H9 (cell line): Measurements from ENCODE around the gene HDLBP. TPM values are rescaled to one million over a fixed set of nuclear protein-coding genes. Genes with fewer than 3 reads are reported as not detected.

Experiments
- DNase-seq: peaks from one replicate; pipeline ENCODE4 v3.0.0-alpha.2; 2017
- H2AFZ ChIP-seq: one replicate; pipeline ENCODE4 v1.6.1; 2013; ENCODE audit warnings: mild to moderate bottlenecking, low read length, control low read depth, moderate library complexity
- H2AK5ac ChIP-seq: 2 replicates; pipeline ENCODE4 v1.6.1; 2013; ENCODE audit warnings: low read length, control low read depth, mixed read lengths; ENCODE audit not compliant: insufficient read length
- H2BK120ac ChIP-seq: one replicate; pipeline ENCODE4 v1.6.1; 2013; ENCODE audit warnings: low read depth, mild to moderate bottlenecking, low read length, control low read depth, inconsistent platforms; ENCODE audit not compliant: poor library complexity, severe bottlenecking
- H2BK12ac ChIP-seq: 2 replicates; pipeline ENCODE4 v1.6.1; 2013; ENCODE audit warnings: low read length, control low read depth, mixed read lengths, low read depth; ENCODE audit not compliant: insufficient read length
- H2BK15ac ChIP-seq: 2 replicates; pipeline ENCODE4 v1.6.1; 2013; ENCODE audit warnings: low read depth, low read length, control low read depth
- H2BK20ac ChIP-seq: one replicate; pipeline ENCODE4 v1.6.1; 2013; ENCODE audit warnings: low read depth, mild to moderate bottlenecking, low read length, control low read depth, inconsistent platforms; ENCODE audit not compliant: poor library complexity, severe bottlenecking
- H2BK5ac ChIP-seq: 2 replicates; pipeline ENCODE4 v1.6.1; 2013; ENCODE audit warnings: low read length, control low read depth, mixed read lengths; ENCODE audit not compliant: insufficient read length
- H3K14ac ChIP-seq: 2 replicates; pipeline ENCODE4 v1.6.1; 2013; ENCODE audit warnings: low read length, control low read depth; ENCODE audit not compliant: insufficient read depth
- H3K18ac ChIP-seq: 2 replicates; pipeline ENCODE4 v1.6.1; 2013; ENCODE audit warnings: low read depth, mild to moderate bottlenecking, mixed read lengths, low read length, control low read depth; ENCODE audit not compliant: insufficient read length
- H3K23ac ChIP-seq: 2 replicates; pipeline ENCODE4 v1.6.1; 2013; ENCODE audit warnings: low read length, control low read depth, mixed read lengths, low read depth; ENCODE audit not compliant: insufficient read length
- H3K23me2 ChIP-seq: 2 replicates; pipeline ENCODE4 v1.6.1; 2013; ENCODE audit warnings: low read depth, mild to moderate bottlenecking, mixed read lengths, low read length, control low read depth; ENCODE audit not compliant: insufficient read length, poor library complexity, severe bottlenecking
- H3K27ac ChIP-seq: 2 replicates; pipeline ENCODE4 v1.5.1; 2013; ENCODE audit warnings: low read length, control low read depth, mixed read lengths, low read depth; ENCODE audit not compliant: insufficient read length
- H3K27me3 ChIP-seq: 2 replicates; pipeline ENCODE4 v1.6.1; 2013; ENCODE audit warnings: low read length, control low read depth, inconsistent platforms; ENCODE audit not compliant: insufficient read depth
- H3K4ac ChIP-seq: 2 replicates; pipeline ENCODE4 v1.6.1; 2013; ENCODE audit warnings: low read depth, mild to moderate bottlenecking, control low read depth, inconsistent platforms, low read length, moderate library complexity
- H3K4me1 ChIP-seq: 2 replicates; pipeline ENCODE4 v1.6.1; 2013; ENCODE audit warnings: low read length, control low read depth, inconsistent platforms; ENCODE audit not compliant: insufficient read depth
- H3K4me2 ChIP-seq: 2 replicates; pipeline ENCODE4 v1.6.1; 2013; ENCODE audit warnings: low read length, control low read depth, mixed read lengths; ENCODE audit not compliant: insufficient read length, insufficient read depth
- H3K56ac ChIP-seq: 2 replicates; pipeline ENCODE4 v1.6.1; 2013; ENCODE audit warnings: low read depth, mild to moderate bottlenecking, mixed read lengths, low read length, control low read depth; ENCODE audit not compliant: insufficient read length
- H3K79me1 ChIP-seq: 2 replicates; pipeline ENCODE4 v1.6.1; 2013; ENCODE audit warnings: low read depth, mild to moderate bottlenecking, moderate library complexity, low read length, control low read depth, inconsistent platforms; ENCODE audit not compliant: insufficient read depth, poor library complexity, severe bottlenecking
- H3K79me2 ChIP-seq: 2 replicates; pipeline ENCODE4 v1.6.1; 2013; ENCODE audit warnings: low read length, control low read depth, inconsistent platforms; ENCODE audit not compliant: insufficient read depth
- H3K9ac ChIP-seq: 2 replicates; pipeline ENCODE4 v1.6.1; 2013; ENCODE audit warnings: low read length, control low read depth, mixed read lengths; ENCODE audit not compliant: insufficient read length; ENCODE audit errors: extremely low read depth
- H3K9me3 ChIP-seq: one replicate; pipeline ENCODE4 v1.6.1; 2013; ENCODE audit warnings: low read depth, low read length, inconsistent platforms; ENCODE audit not compliant: control insufficient read depth
- H3T11ph ChIP-seq: one replicate; pipeline ENCODE4 v1.6.1; 2013; ENCODE audit warnings: mild to moderate bottlenecking, low read length, control low read depth, inconsistent platforms
- H4K20me1 ChIP-seq: one replicate; pipeline ENCODE4 v1.6.1; 2013; ENCODE audit not compliant: control insufficient read depth, insufficient read length, insufficient read depth
- H4K5ac ChIP-seq: 2 replicates; pipeline ENCODE4 v1.6.1; 2013; ENCODE audit warnings: low read depth, mild to moderate bottlenecking, mixed read lengths, low read length, control low read depth; ENCODE audit not compliant: insufficient read length
- H4K8ac ChIP-seq: replicated peaks from 2 replicates; pipeline ENCODE4 v1.6.1; 2013; ENCODE audit warnings: low read length, control low read depth, mixed read lengths, low read depth; ENCODE audit not compliant: insufficient read length
- H4K91ac ChIP-seq: 2 replicates; pipeline ENCODE4 v1.6.1; 2013; ENCODE audit warnings: low read depth, mild to moderate bottlenecking, moderate library complexity, mixed read lengths, low read length, control low read depth; ENCODE audit not compliant: insufficient read length
- H3K27ac Mint-ChIP-seq, 3 experiments: 2 replicates in 2 of 3; 3 replicates in 1 of 3; pipeline ENCODE4 v1.8.0; 2020 to 2021; ENCODE audit warnings: mixed read lengths in 3 of 3, mild to moderate bottlenecking in 1 of 3, moderate library complexity in 1 of 3
- H3K27me3 Mint-ChIP-seq: 2 replicates; pipeline ENCODE4 v1.8.0; 2021; ENCODE audit warnings: low read depth, mild to moderate bottlenecking, moderate library complexity, mixed read lengths
- H3K36me3 Mint-ChIP-seq, 3 experiments: 2 replicates in 2 of 3; 3 replicates in 1 of 3; pipeline ENCODE4 v1.8.0; 2020 to 2021; ENCODE audit warnings: low read depth in 3 of 3, mixed read lengths in 3 of 3; ENCODE audit not compliant: insufficient read depth in 1 of 3
- H3K4me1 Mint-ChIP-seq, 2 experiments: 2 replicates each; pipeline ENCODE4 v1.8.0; 2020; ENCODE audit warnings: mixed read lengths in 2 of 2
- H3K4me3 Mint-ChIP-seq, 2 experiments: 2 replicates in 1 of 2; 3 replicates in 1 of 2; pipeline ENCODE4 v1.8.0; 2020 to 2021; ENCODE audit warnings: mild to moderate bottlenecking in 2 of 2, mixed read lengths in 2 of 2, moderate library complexity in 1 of 2
- H3K9me3 Mint-ChIP-seq, 2 experiments: 2 replicates in 1 of 2; 3 replicates in 1 of 2; pipeline ENCODE4 v1.8.0; 2020; ENCODE audit warnings: mild to moderate bottlenecking in 2 of 2, mixed read lengths in 2 of 2, moderate library complexity in 1 of 2
- CTCF ChIP-seq: fragments of 200-600 bp; sonication (generic); conservative IDR thresholded peaks from 3 replicates; pipeline ENCODE4 v1.8.0; 2021; ENCODE audit warnings: antibody characterized with exemption, mild to moderate bottlenecking
- WGBS: extraction: QIAGEN DNeasy Blood & Tissue Kit; methylation state at CpG from one replicate; pipeline ENCODE4 v1.1.7; 2013; ENCODE audit warnings: missing lambda C conversion rate, low lambda C conversion rate, mixed read lengths; ENCODE audit not compliant: insufficient read length; ENCODE audit errors: extremely low coverage; 5-methylcytosine and 5-hydroxymethylcytosine counted together
- total RNA-seq: library from RNA; stranded (reverse); gene quantifications from 2 replicates; pipeline ENCODE4 v1.2.1, GENCODE V29; 2021

HDLBP gene
- total RNA-seq, 1 experiment from 2014 or later, result 364 TPM

GRCh38 chr2:241317391-241317790 is 1.9 kb upstream of the HDLBP start:
- no peak overlapping the region for H3K18ac ChIP-seq
- no peak overlapping the region for H3K27ac ChIP-seq
- H3K23ac ChIP-seq, result no peak overlapping the region
- peaks cover 73% of the 10 kb centered on the region for H3K79me2 ChIP-seq
- no peaks in the 10 kb centered on the region for H3K79me1 ChIP-seq
- no peak overlapping the region for H2BK12ac ChIP-seq
- peak overlapping the region; percentile 95 for H3K4me2 ChIP-seq
- no peaks in the 10 kb centered on the region for H3K27me3 Mint-ChIP-seq
- no peak overlapping the region for H2AFZ ChIP-seq
- H3K14ac ChIP-seq, result no peak overlapping the region
- H3K4ac ChIP-seq, result no peak overlapping the region
- no peaks in the 10 kb centered on the region; a peak in 1 of 5 replicates for H3K9me3 Mint-ChIP-seq
- H2BK5ac ChIP-seq, result no peak overlapping the region
- H3K23me2 ChIP-seq, result peaks cover 9% of the 10 kb centered on the region
- H4K8ac ChIP-seq, result no peak overlapping the region
- no peak for TF ChIP-seq CTCF
- H2BK15ac ChIP-seq, result no peak overlapping the region
- H3K56ac ChIP-seq, result no peak overlapping the region
- H2BK20ac ChIP-seq, result no peak overlapping the region
- H2AK5ac ChIP-seq, result no peak overlapping the region
- no peak overlapping the region; a peak in 3 of 7 replicates for H3K27ac Mint-ChIP-seq
- no CpG with 5 or more reads among the region's 4 CpGs for WGBS
- DNase-seq, result no peak
- peaks cover 4 to 25% (median 22%) of the 10 kb centered on the region in 3 experiments; a peak in 6 of 7 replicates for H3K36me3 Mint-ChIP-seq
- no peak overlapping the region for H2BK120ac ChIP-seq
- H3K4me3 Mint-ChIP-seq, result peak overlapping the region; percentile 100
- H4K91ac ChIP-seq, result no peak overlapping the region
- H3K4me1 ChIP-seq, result peaks cover 3% of the 10 kb centered on the region
- H3K9ac ChIP-seq, result peak overlapping the region; percentile 98
- H4K20me1 ChIP-seq, result no peaks in the 10 kb centered on the region
- no peaks in the 10 kb centered on the region for H3K9me3 ChIP-seq
- H4K5ac ChIP-seq, result no peak overlapping the region
- no peak overlapping the region for H3T11ph ChIP-seq
- no peaks in the 10 kb centered on the region for H3K27me3 ChIP-seq
- peaks cover 59% of the 10 kb centered on the region in 2 experiments for H3K4me1 Mint-ChIP-seq
